Measurements from ENCODE around the gene IDUA.
"Not testable (repeated sequence)": the region's sequence is repeated elsewhere in the genome, so short reads cannot be mapped to it uniquely, and the experiment has no call there.

IDUA gene

GRCh38 chr4:1047976-1048772 is 61.3 kb downstream of the IDUA start:
- no peak for DNase-seq

GRCh38 chr4:1048773-1049590 is 62.1 kb downstream of the IDUA start:
- DNase-seq, result peak in 1 of 2 donors; percentile 46

GRCh38 chr4:1049591-1049905 is 62.7 kb downstream of the IDUA start:
- no peak for DNase-seq

GRCh38 chr4:1050486-1051213 is 63.8 kb downstream of the IDUA start:
- no peak for DNase-seq

GRCh38 chr4:1051472-1051871 is 64.6 kb downstream of the IDUA start:
- DNase-seq, result no peak

- no peak for DNase-seq
These were observed 65.4 kb downstream of the IDUA start for GRCh38 chr4:1052231-1052671.

GRCh38 chr4:1053080-1053661 is 66.3 kb downstream of the IDUA start:
- DNase-seq, result no peak

- DNase-seq, result not testable (repeated sequence)
These were observed 67.0 kb downstream of the IDUA start for GRCh38 chr4:1053891-1054290.

Measured in CD4-positive, alpha-beta T cell treated with Interleukin-1 beta for 1 hour (primary cell).